ENCODE measurements around the gene POP7.

Gene POP7

GRCh38 chr7:100682991-100683658, 22.8 kb upstream of the POP7 start:
- Histone ChIP-seq H3K4me1 (ENCODE audit: insufficient read depth, low read length) (no peaks in the 10 kb centered on the region), H3K4me3 (ENCODE audit: low read length) (no peak overlapping the region), H3K36me3 (ENCODE audit: insufficient read depth, low read length) (peaks cover 89% of the 10 kb centered on the region)

GRCh38 chr7:100683659-100684533, 22.0 kb upstream of the POP7 start:
- H2AFZ ChIP-seq (ENCODE audit: low read depth, low read length): no peak overlapping the region
- H3K27me3 ChIP-seq (ENCODE audit: insufficient read depth, low read length): no peaks in the 10 kb centered on the region
- no peaks in the 10 kb centered on the region for H3K4me1 ChIP-seq (ENCODE audit: insufficient read depth, low read length)
- no peaks in the 10 kb centered on the region for H3K9me3 ChIP-seq (ENCODE audit: low read length)
- no peak overlapping the region for H3K4me3 ChIP-seq (ENCODE audit: low read length)
- peaks cover 89% of the 10 kb centered on the region for H3K36me3 ChIP-seq (ENCODE audit: insufficient read depth, low read length)

More at GRCh38 chr7:100682991-100683658, 22.8 kb upstream of the POP7 start:
- no peak overlapping the region for H2AFZ ChIP-seq (ENCODE audit: low read depth, low read length)
- no peaks in the 10 kb centered on the region for H3K27me3 ChIP-seq (ENCODE audit: insufficient read depth, low read length)
- no peaks in the 10 kb centered on the region for H3K9me3 ChIP-seq (ENCODE audit: low read length)

- no peaks in the 10 kb centered on the region for H3K9me3 ChIP-seq (ENCODE audit: low read length)
- H3K4me3 ChIP-seq (ENCODE audit: low read length): no peak overlapping the region
- H3K4me1 ChIP-seq (ENCODE audit: insufficient read depth, low read length): no peaks in the 10 kb centered on the region
- H3K27me3 ChIP-seq (ENCODE audit: insufficient read depth, low read length): no peaks in the 10 kb centered on the region
- no peak overlapping the region for H2AFZ ChIP-seq (ENCODE audit: low read depth, low read length)
- H3K36me3 ChIP-seq (ENCODE audit: insufficient read depth, low read length): peaks cover 89% of the 10 kb centered on the region
Measured at GRCh38 chr7:100684534-100685042, 21.3 kb upstream of the POP7 start.

- Histone ChIP-seq H2AFZ (ENCODE audit: low read depth, low read length) (no peak overlapping the region), H3K9me3 (ENCODE audit: low read length) (no peaks in the 10 kb centered on the region), H3K4me1 (ENCODE audit: insufficient read depth, low read length) (no peaks in the 10 kb centered on the region), H3K27me3 (ENCODE audit: insufficient read depth, low read length) (no peaks in the 10 kb centered on the region), H3K36me3 (ENCODE audit: insufficient read depth, low read length) (peaks cover 86% of the 10 kb centered on the region), H3K4me3 (ENCODE audit: low read length) (no peak overlapping the region)
Measured at GRCh38 chr7:100685049-100685605, 20.8 kb upstream of the POP7 start.

GRCh38 chr7:100685631-100686145, 20.2 kb upstream of the POP7 start:
- Histone ChIP-seq H3K27me3 (ENCODE audit: insufficient read depth, low read length) (no peaks in the 10 kb centered on the region), H3K4me3 (ENCODE audit: low read length) (no peak overlapping the region), H3K9me3 (ENCODE audit: low read length) (no peaks in the 10 kb centered on the region), H3K36me3 (ENCODE audit: insufficient read depth, low read length) (peaks cover 82% of the 10 kb centered on the region), H2AFZ (ENCODE audit: low read depth, low read length) (no peak overlapping the region), H3K4me1 (ENCODE audit: insufficient read depth, low read length) (peaks cover under 1% of the 10 kb centered on the region)

- Histone ChIP-seq H3K27me3 (ENCODE audit: insufficient read depth, low read length) (no peaks in the 10 kb centered on the region), H3K36me3 (ENCODE audit: insufficient read depth, low read length) (peaks cover 77% of the 10 kb centered on the region), H2AFZ (ENCODE audit: low read depth, low read length) (no peak overlapping the region), H3K4me1 (ENCODE audit: insufficient read depth, low read length) (peaks cover 7% of the 10 kb centered on the region), H3K4me3 (ENCODE audit: low read length) (no peak overlapping the region), H3K9me3 (ENCODE audit: low read length) (no peaks in the 10 kb centered on the region)
Measured at GRCh38 chr7:100686201-100686821, 19.6 kb upstream of the POP7 start.

- peaks cover 73% of the 10 kb centered on the region for H3K36me3 ChIP-seq (ENCODE audit: insufficient read depth, low read length)
- no peaks in the 10 kb centered on the region for H3K9me3 ChIP-seq (ENCODE audit: low read length)
- H3K4me1 ChIP-seq (ENCODE audit: insufficient read depth, low read length): peaks cover 10% of the 10 kb centered on the region
- no peak overlapping the region for H3K4me3 ChIP-seq (ENCODE audit: low read length)
- no peak overlapping the region for H2AFZ ChIP-seq (ENCODE audit: low read depth, low read length)
- H3K27me3 ChIP-seq (ENCODE audit: insufficient read depth, low read length): no peaks in the 10 kb centered on the region
Measured at GRCh38 chr7:100686822-100687211, 19.1 kb upstream of the POP7 start.

GRCh38 chr7:100687261-100687660, 18.7 kb upstream of the POP7 start:
- Histone ChIP-seq H3K27me3 (ENCODE audit: insufficient read depth, low read length) (no peaks in the 10 kb centered on the region), H3K4me1 (ENCODE audit: insufficient read depth, low read length) (peaks cover 14% of the 10 kb centered on the region), H2AFZ (ENCODE audit: low read depth, low read length) (no peak overlapping the region), H3K4me3 (ENCODE audit: low read length) (no peak overlapping the region), H3K36me3 (ENCODE audit: insufficient read depth, low read length) (peaks cover 70% of the 10 kb centered on the region), H3K9me3 (ENCODE audit: low read length) (no peaks in the 10 kb centered on the region)

- H2AFZ ChIP-seq (ENCODE audit: low read depth, low read length): no peak overlapping the region
- H3K9me3 ChIP-seq (ENCODE audit: low read length): no peaks in the 10 kb centered on the region
- H3K4me3 ChIP-seq (ENCODE audit: low read length): no peak overlapping the region
- peaks cover 20% of the 10 kb centered on the region for H3K4me1 ChIP-seq (ENCODE audit: insufficient read depth, low read length)
- H3K27me3 ChIP-seq (ENCODE audit: insufficient read depth, low read length): no peaks in the 10 kb centered on the region
- H3K36me3 ChIP-seq (ENCODE audit: insufficient read depth, low read length): peaks cover 68% of the 10 kb centered on the region
Measured at GRCh38 chr7:100687751-100688300, 18.1 kb upstream of the POP7 start.

GRCh38 chr7:100688326-100688860, 17.5 kb upstream of the POP7 start:
- Histone ChIP-seq H3K36me3 (ENCODE audit: insufficient read depth, low read length) (peaks cover 63% of the 10 kb centered on the region), H3K4me3 (ENCODE audit: low read length) (no peak overlapping the region), H3K27me3 (ENCODE audit: insufficient read depth, low read length) (no peaks in the 10 kb centered on the region)

GRCh38 chr7:100689230-100690135, 16.4 kb upstream of the POP7 start:
- Histone ChIP-seq H3K36me3 (ENCODE audit: insufficient read depth, low read length) (peaks cover 56% of the 10 kb centered on the region), H2AFZ (ENCODE audit: low read depth, low read length) (no peak overlapping the region), H3K27me3 (ENCODE audit: insufficient read depth, low read length) (no peaks in the 10 kb centered on the region), H3K9me3 (ENCODE audit: low read length) (no peaks in the 10 kb centered on the region), H3K4me3 (ENCODE audit: low read length) (no peak overlapping the region), H3K4me1 (ENCODE audit: insufficient read depth, low read length) (peaks cover 22% of the 10 kb centered on the region)

More at GRCh38 chr7:100688326-100688860, 17.5 kb upstream of the POP7 start:
- Histone ChIP-seq H2AFZ (ENCODE audit: low read depth, low read length) (no peak overlapping the region), H3K4me1 (ENCODE audit: insufficient read depth, low read length) (peaks cover 22% of the 10 kb centered on the region), H3K9me3 (ENCODE audit: low read length) (no peaks in the 10 kb centered on the region)

All from neuron (in vitro differentiated cells).